HCT116 (cell line): ENCODE data around the gene ECM1. TPM values are rescaled to one million over a fixed set of nuclear protein-coding genes. Genes with fewer than 3 reads are reported as not detected.

Experiments used
- ATAC-seq: fragments of 200-7000 bp; cut with Tn5 transposase; 2 replicates; pipeline ENCODE4 v1.9.1; 2020; ENCODE audit warnings: mild to moderate bottlenecking, moderate library complexity
- BruUV-seq: library from RNA; stranded (reverse); fragments of 400-500 nt; replicated peaks from 2 replicates; lab custom pipeline; 2021; lab: Mats Ljungman, UMichigan
- CTCF ChIA-PET: fragments of 300-600 bp; sonication (Branson Sonifier 250); formaldehyde crosslinking; loops from one replicate; lab custom pipeline; 2021; ENCODE audit warnings: antibody characterized with exemption; lab: Charles Lee
- POLR2A ChIA-PET: fragments of 300-600, 350-600 bp; sonication (Branson Sonifier 250); formaldehyde crosslinking; loops from one replicate; lab custom pipeline; 2021; ENCODE audit warnings: antibody characterized with exemption; lab: Charles Lee
- RAD21 ChIA-PET, 2 experiments: fragments of 300-600 bp; sonication (Branson Sonifier 250); formaldehyde crosslinking; loops; one replicate each; lab custom pipeline; 2023; ENCODE audit warnings: low total read pairs in 2 of 2; ENCODE audit not compliant: uncharacterized antibody in 2 of 2, unreplicated experiment in 2 of 2, low non-redundant PET in 1 of 2; lab: Charles Lee
- DNase-seq: peaks from one replicate; pipeline ENCODE4 v3.0.0-alpha.2; 2010; ENCODE audit warnings: low read depth, low spot score
- H2AFZ ChIP-seq: fragments of 200-600 bp; shearing (Covaris generic), sonication (generic); 2 replicates; pipeline ENCODE4 v1.6.1; 2017; ENCODE audit warnings: low read depth, mixed run types, mixed read lengths, antibody characterized with exemption, low read length; ENCODE audit not compliant: poor library complexity, severe bottlenecking
- H3K27ac ChIP-seq: 2 replicates; pipeline ENCODE4 v1.5.1; 2012; ENCODE audit warnings: low read depth, low read length
- H3K27me3 ChIP-seq: fragments of 200-600 bp; sonication (generic); 2 replicates; pipeline ENCODE4 v1.6.1; 2016; ENCODE audit warnings: mixed run types, low read length, mixed read lengths; ENCODE audit not compliant: insufficient read depth
- H3K36me3 ChIP-seq, 2 experiments: fragments of 200-500 bp in 1 of 2; fragments of 200-600 bp in 1 of 2; sonication (Bioruptor generic) in 1 of 2; sonication (generic) in 1 of 2; 2 replicates each; pipeline versions ENCODE4 v1.5.1 to v1.6.1; 2014 to 2016; ENCODE audit warnings: low read length in 2 of 2, inconsistent platforms in 1 of 2, mixed read lengths in 1 of 2, mixed run types in 1 of 2; ENCODE audit not compliant: insufficient read depth in 2 of 2, control insufficient read depth in 1 of 2
- H3K4me1 ChIP-seq, 2 experiments: fragments of 200-600 bp in 1 of 2; sonication (generic) in 1 of 2; 2 replicates each; pipeline versions ENCODE4 v1.5.1 to v1.6.1; 2012 to 2017; ENCODE audit warnings: low read length in 2 of 2, inconsistent platforms in 1 of 2, mild to moderate bottlenecking in 1 of 2, mixed read lengths in 1 of 2, mixed run types in 1 of 2, moderate library complexity in 1 of 2; ENCODE audit not compliant: insufficient read depth in 2 of 2, control insufficient read depth in 1 of 2
- H3K4me2 ChIP-seq: fragments of 200-600 bp; sonication (generic); 2 replicates; pipeline ENCODE4 v1.6.1; 2017; ENCODE audit warnings: mixed run types, low read length, mixed read lengths
- H3K4me3 ChIP-seq, 2 experiments: fragments of 200-600 bp in 1 of 2; sonication (generic) in 1 of 2; replicated peaks in 1 of 2; 2 replicates each; pipeline ENCODE4 v1.5.1; 2011 to 2016; ENCODE audit warnings: low read length in 2 of 2, control low read depth in 1 of 2, low read depth in 1 of 2, mild to moderate bottlenecking in 1 of 2, mixed read lengths in 1 of 2, mixed run types in 1 of 2
- H3K79me2 ChIP-seq: fragments of 200-600 bp; sonication (generic); 2 replicates; pipeline ENCODE4 v1.6.1; 2017; ENCODE audit warnings: mild to moderate bottlenecking, mixed run types, low read length, moderate library complexity, mixed read lengths; ENCODE audit not compliant: insufficient read depth
- H3K9ac ChIP-seq: fragments of 200-600 bp; sonication (generic); 2 replicates; pipeline ENCODE4 v1.6.1; 2016; ENCODE audit warnings: low read length, mixed read lengths
- H3K9me2 ChIP-seq: fragments of 200-600 bp; sonication (generic), shearing (Covaris generic); 2 replicates; pipeline ENCODE4 v1.6.1; 2017; ENCODE audit warnings: mixed run types, mild to moderate bottlenecking, moderate library complexity; ENCODE audit not compliant: insufficient read depth
- H3K9me3 ChIP-seq, 2 experiments: fragments of 200-500 bp in 1 of 2; fragments of 200-600 bp in 1 of 2; sonication (Bioruptor generic) in 1 of 2; sonication (generic) in 1 of 2; 2 replicates each; pipeline ENCODE4 v1.6.1; 2014 to 2017; ENCODE audit warnings: low read length in 2 of 2, mixed read lengths in 2 of 2, inconsistent platforms in 1 of 2, low read depth in 1 of 2, mild to moderate bottlenecking in 1 of 2, mixed run types in 1 of 2, moderate library complexity in 1 of 2; ENCODE audit not compliant: control insufficient read depth in 1 of 2, insufficient read depth in 1 of 2
- H4K20me1 ChIP-seq: fragments of 200-600 bp; sonication (generic), shearing (Covaris generic); 2 replicates; pipeline ENCODE4 v1.6.1; 2017; ENCODE audit warnings: mixed run types, mild to moderate bottlenecking, moderate library complexity; ENCODE audit not compliant: insufficient read depth
- CBX3 ChIP-seq: IDR thresholded peaks from 2 replicates; pipeline ENCODE4 v1.6.1; 2012; ENCODE audit warnings: low read depth
- CEBPB ChIP-seq: IDR thresholded peaks from 2 replicates; pipeline ENCODE4 v1.6.1; 2012; ENCODE audit warnings: low read depth
- CTCF ChIP-seq, 3 experiments: fragments of 200-600 bp in 1 of 3; sonication (generic) in 1 of 3; IDR thresholded peaks in 2 of 3; conservative IDR thresholded peaks in 1 of 3; 2 replicates each; pipeline ENCODE4 v1.5.1; 2012 to 2017; ENCODE audit warnings: low read depth in 2 of 3, low read length in 2 of 3, antibody characterized with exemption in 1 of 3, borderline replicate concordance in 1 of 3, control low read depth in 1 of 3, mild to moderate bottlenecking in 1 of 3, mixed read lengths in 1 of 3, mixed run types in 1 of 3, moderate library complexity in 1 of 3; ENCODE audit not compliant: insufficient read depth in 1 of 3
- EGR1 ChIP-seq: IDR thresholded peaks from 2 replicates; pipeline ENCODE4 v1.6.1; 2012; ENCODE audit warnings: low read depth
- ELF1 ChIP-seq: IDR thresholded peaks from 2 replicates; pipeline ENCODE4 v1.6.1; 2012; ENCODE audit warnings: low read depth, borderline replicate concordance
- EZH2 ChIP-seq: fragments of 200-600 bp; sonication (generic); IDR thresholded peaks from 2 replicates; pipeline ENCODE4 v1.6.1; 2017; ENCODE audit warnings: antibody characterized with exemption, mixed run types
- EZH2phosphoT487 ChIP-seq: fragments of 200-600 bp; IDR thresholded peaks from 2 replicates; pipeline ENCODE4 v1.6.1; 2018; ENCODE audit warnings: antibody characterized with exemption, borderline replicate concordance
- FOSL1 ChIP-seq: IDR thresholded peaks from 2 replicates; pipeline ENCODE4 v1.6.1; 2012; ENCODE audit warnings: low read depth
- POLR2A ChIP-seq: IDR thresholded peaks from 2 replicates; pipeline ENCODE4 v1.7.0; 2011; ENCODE audit warnings: borderline replicate concordance; ENCODE audit not compliant: insufficient read depth, insufficient read length; ENCODE audit errors: extremely low read depth
- POLR2AphosphoS5 ChIP-seq: IDR thresholded peaks from 2 replicates; pipeline ENCODE4 v1.6.1; 2011; ENCODE audit warnings: mild to moderate bottlenecking, low read depth, low read length, moderate library complexity
- RAD21 ChIP-seq: IDR thresholded peaks from 2 replicates; pipeline ENCODE4 v1.6.1; 2012; ENCODE audit warnings: low read depth, mild to moderate bottlenecking
- SP1 ChIP-seq: IDR thresholded peaks from 2 replicates; pipeline ENCODE4 v1.6.1; 2012; ENCODE audit warnings: low read depth
- TCF7L2 ChIP-seq: IDR thresholded peaks from 2 replicates; pipeline ENCODE4 v1.7.0; 2011; ENCODE audit warnings: borderline replicate concordance, inconsistent platforms; ENCODE audit not compliant: insufficient read depth, insufficient read length; ENCODE audit errors: extremely low read depth
- ZBTB33 ChIP-seq: IDR thresholded peaks from 2 replicates; pipeline ENCODE4 v1.6.1; 2011; ENCODE audit warnings: mild to moderate bottlenecking, low read length, moderate library complexity; ENCODE audit not compliant: insufficient replicate concordance; ENCODE audit errors: extremely low read depth
- ZFX ChIP-seq: fragments of 450-650 bp; IDR thresholded peaks from 2 replicates; pipeline ENCODE4 v1.6.1; 2017
- ZNF274 ChIP-seq: fragments of 200-500 bp; sonication (Bioruptor generic); IDR thresholded peaks from 2 replicates; pipeline ENCODE4 v1.6.1; 2014; ENCODE audit warnings: mild to moderate bottlenecking, low read depth, low read length, inconsistent platforms
- intact Hi-C: fragments of 100-400 bp; cut with micrococcal nuclease; formaldehyde crosslinking; loops from 2 replicates; pipeline ENCODE4 v1.10.0; 2022
- total RNA-seq: library from RNA; stranded (reverse); gene quantifications from one replicate; pipeline ENCODE4 v1.2.1, GENCODE V29; 2021; ENCODE audit not compliant: unreplicated experiment

The ECM1 gene
- total RNA-seq, 1 experiment from 2014 or later = 2.0 TPM

GRCh38 chr1:150466964-150467363 lies 40.9 kb upstream of the ECM1 start (continued):
- no peak for TF ChIP-seq POLR2AphosphoS5
- TF ChIP-seq TCF7L2 = no peak
- TF ChIP-seq ZNF274 = no peak
- TF ChIP-seq EZH2phosphoT487 = no peak
- no peak for TF ChIP-seq SP1
- no peak for TF ChIP-seq CBX3
- TF ChIP-seq ELF1 = no peak
- no peak for TF ChIP-seq EGR1

- Histone ChIP-seq H2AFZ (no peak overlapping the region), H3K4me1 (no peaks in the 10 kb centered on the region), H3K79me2 (no peaks in the 10 kb centered on the region), H3K27ac (no peak overlapping the region), H3K4me2 (no peak overlapping the region), H3K36me3 (peaks cover 11 to 23% of the 10 kb centered on the region in 2 experiments; a peak in 3 of 4 replicates), H3K9me3 (no peaks in the 10 kb centered on the region), H3K9ac (no peak overlapping the region), H3K4me3 (no peak overlapping the region), H3K9me2 (no peaks in the 10 kb centered on the region), H3K27me3 (no peaks in the 10 kb centered on the region), H4K20me1 (no peaks in the 10 kb centered on the region)
- no peak for DNase-seq
- ChIA-PET POLR2A (no interaction called here), CTCF (no interaction called here), RAD21 (no interaction called here)
- ATAC-seq = no peak
- intact Hi-C loops = loop anchor here (5.0 to 10.0 kb wide), 2 partner anchors 346 to 528 kb away; no protein-coding TSS in a partner anchor
- no TSS peak for BruUV-seq
- no peak for TF ChIP-seq ZBTB33
- no peak for TF ChIP-seq EZH2
- no peak for TF ChIP-seq TCF7L2
- TF ChIP-seq ZFX = no peak
- no peak for TF ChIP-seq CTCF (IDR thresholded peaks at IDR 0.05 in 2 of 3, conservative IDR thresholded peaks at IDR 0.05 in 1 of 3; ENCODE audit: borderline replicate concordance in 1 of 3, insufficient read depth in 1 of 3, low read depth in 2 of 3, low read length in 2 of 3)
- TF ChIP-seq EGR1 = no peak
- no peak for TF ChIP-seq EZH2phosphoT487
- TF ChIP-seq RAD21 = no peak
- TF ChIP-seq CBX3 = no peak
- TF ChIP-seq FOSL1 = no peak
- no peak for TF ChIP-seq ZNF274
- no peak for TF ChIP-seq ELF1
- no peak for TF ChIP-seq CEBPB
- TF ChIP-seq POLR2A = no peak
- no peak for TF ChIP-seq SP1
These were observed 38.6 kb upstream of the ECM1 start for GRCh38 chr1:150469291-150469690.
